RWPE2 (cell line): ENCODE results near the gene BRINP2.

Experiments used
- ATAC-seq: fragments of 200-7000 bp; cut with Tn5 transposase; 3 replicates; pipeline ENCODE4 v1.9.1; 2021; ENCODE audit warnings: low read depth
- DNase-seq: peaks from one replicate; pipeline ENCODE4 v3.0.0-alpha.2; 2020; ENCODE audit warnings: low spot score
- H3K27ac ChIP-seq: fragments of 450-650 bp; 2 replicates; pipeline ENCODE4 v1.5.1; 2017; ENCODE audit warnings: mild to moderate bottlenecking; ENCODE audit not compliant: poor library complexity, severe bottlenecking
- H3K27me3 ChIP-seq: fragments of 250-450 bp; sonication (Bioruptor Pico); 2 replicates; pipeline ENCODE4 v1.5.1; 2021; ENCODE audit warnings: mild to moderate bottlenecking, moderate library complexity; ENCODE audit not compliant: insufficient read depth, poor library complexity, severe bottlenecking
- H3K36me3 ChIP-seq: fragments of 250-450 bp; sonication (Bioruptor Pico); 2 replicates; pipeline ENCODE4 v1.5.1; 2020; ENCODE audit warnings: low read depth, mild to moderate bottlenecking, moderate library complexity
- H3K4me1 ChIP-seq: fragments of 250-450 bp; sonication (Bioruptor Pico); 2 replicates; pipeline ENCODE4 v1.5.1; 2021; ENCODE audit warnings: mild to moderate bottlenecking, moderate library complexity; ENCODE audit not compliant: insufficient read depth, poor library complexity, severe bottlenecking
- H3K4me3 ChIP-seq: fragments of 250-450 bp; sonication (Bioruptor Pico); 2 replicates; pipeline ENCODE4 v1.5.1; 2021; ENCODE audit warnings: mild to moderate bottlenecking, moderate library complexity; ENCODE audit not compliant: severe bottlenecking
- H3K9me3 ChIP-seq: fragments of 250-450 bp; sonication (Bioruptor Pico); 2 replicates; pipeline ENCODE4 v1.5.1; 2021; ENCODE audit warnings: mild to moderate bottlenecking, moderate library complexity; ENCODE audit not compliant: severe bottlenecking
- CTCF ChIP-seq: fragments of 450-650 bp; IDR thresholded peaks from one replicate; pipeline ENCODE4 v1.5.1; 2017; ENCODE audit warnings: mild to moderate bottlenecking, moderate library complexity; ENCODE audit not compliant: poor library complexity, severe bottlenecking

The BRINP2 gene

GRCh38 chr1:177216587-177217202 lies 45.9 kb downstream of the BRINP2 start:
- no peak for DNase-seq
- H3K4me1 ChIP-seq, result peaks cover 11% of the 10 kb centered on the region
- H3K4me3 ChIP-seq, result no peak overlapping the region
- no peaks in the 10 kb centered on the region for H3K27me3 ChIP-seq
- no peak for ATAC-seq
- H3K27ac ChIP-seq, result no peak overlapping the region
- TF ChIP-seq CTCF, result no peak
- H3K36me3 ChIP-seq, result no peaks in the 10 kb centered on the region
- H3K9me3 ChIP-seq, result peaks cover 6% of the 10 kb centered on the region

GRCh38 chr1:177219554-177220458 lies 49.0 kb downstream of the BRINP2 start:
- Histone ChIP-seq H3K27ac (peak overlapping the region; percentile 34), H3K36me3 (no peaks in the 10 kb centered on the region), H3K4me1 (peaks cover 11% of the 10 kb centered on the region), H3K9me3 (peaks cover 6% of the 10 kb centered on the region), H3K27me3 (no peaks in the 10 kb centered on the region), H3K4me3 (no peak overlapping the region)
- no peak for TF ChIP-seq CTCF
- peak; percentile 74 for ATAC-seq
- no peak for DNase-seq

GRCh38 chr1:177223359-177223758 lies 52.6 kb downstream of the BRINP2 start:
- DNase-seq, result no peak
- Histone ChIP-seq H3K27me3 (no peaks in the 10 kb centered on the region), H3K27ac (no peak overlapping the region), H3K36me3 (no peaks in the 10 kb centered on the region), H3K4me1 (peaks cover 11% of the 10 kb centered on the region), H3K4me3 (no peak overlapping the region), H3K9me3 (no peaks in the 10 kb centered on the region)
- ATAC-seq, result no peak
- no peak for TF ChIP-seq CTCF

- H3K27me3 ChIP-seq, result no peaks in the 10 kb centered on the region
- H3K27ac ChIP-seq, result no peak overlapping the region
- no peaks in the 10 kb centered on the region for H3K4me1 ChIP-seq
- H3K9me3 ChIP-seq, result no peaks in the 10 kb centered on the region
- DNase-seq (no peak), ATAC-seq (peak; percentile 38; the same call in 2 of the 3 replicates)
- no peak for TF ChIP-seq CTCF
- no peak overlapping the region for H3K4me3 ChIP-seq
- H3K36me3 ChIP-seq, result no peaks in the 10 kb centered on the region
Measured at GRCh38 chr1:177227978-177228692, 57.4 kb downstream of the BRINP2 start.
